ENCODE measurements around the gene ATP6V0C.

The ATP6V0C gene

DNA sequence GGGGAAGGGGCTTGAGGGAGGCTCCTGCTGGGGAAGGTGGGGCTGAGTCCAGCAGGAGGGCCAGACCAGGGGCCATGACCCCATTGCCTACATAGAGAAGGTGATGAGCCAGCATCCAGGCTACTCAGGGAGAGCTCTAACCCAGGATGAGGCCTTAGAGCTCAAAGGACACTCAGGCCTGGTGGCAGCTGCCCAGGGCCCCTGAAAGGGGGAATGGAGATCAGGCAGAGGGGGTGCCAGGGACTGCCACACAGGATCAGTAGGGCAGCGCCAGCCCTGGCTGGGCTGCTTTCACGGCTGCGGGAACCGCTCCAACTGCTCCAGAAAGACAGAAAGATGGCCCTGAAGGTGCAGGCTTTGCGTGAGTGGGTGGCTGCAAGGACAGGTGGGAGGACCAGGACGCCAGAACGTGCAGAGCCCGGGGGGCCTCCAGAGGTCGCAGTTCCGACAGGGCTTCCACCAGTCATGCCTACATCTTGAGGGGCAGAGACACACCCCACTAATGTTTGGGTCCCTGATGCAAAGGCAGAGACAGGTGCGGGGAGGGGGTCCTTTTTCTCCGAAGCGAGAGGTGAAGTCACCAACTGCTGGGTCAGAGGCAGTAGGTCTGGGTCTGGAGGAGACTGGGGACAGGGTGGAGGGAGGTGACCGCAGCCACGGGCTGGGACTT is 882 bp upstream of the ATP6V0C start:
- peak; percentile 66 for DNase-seq

DNA sequence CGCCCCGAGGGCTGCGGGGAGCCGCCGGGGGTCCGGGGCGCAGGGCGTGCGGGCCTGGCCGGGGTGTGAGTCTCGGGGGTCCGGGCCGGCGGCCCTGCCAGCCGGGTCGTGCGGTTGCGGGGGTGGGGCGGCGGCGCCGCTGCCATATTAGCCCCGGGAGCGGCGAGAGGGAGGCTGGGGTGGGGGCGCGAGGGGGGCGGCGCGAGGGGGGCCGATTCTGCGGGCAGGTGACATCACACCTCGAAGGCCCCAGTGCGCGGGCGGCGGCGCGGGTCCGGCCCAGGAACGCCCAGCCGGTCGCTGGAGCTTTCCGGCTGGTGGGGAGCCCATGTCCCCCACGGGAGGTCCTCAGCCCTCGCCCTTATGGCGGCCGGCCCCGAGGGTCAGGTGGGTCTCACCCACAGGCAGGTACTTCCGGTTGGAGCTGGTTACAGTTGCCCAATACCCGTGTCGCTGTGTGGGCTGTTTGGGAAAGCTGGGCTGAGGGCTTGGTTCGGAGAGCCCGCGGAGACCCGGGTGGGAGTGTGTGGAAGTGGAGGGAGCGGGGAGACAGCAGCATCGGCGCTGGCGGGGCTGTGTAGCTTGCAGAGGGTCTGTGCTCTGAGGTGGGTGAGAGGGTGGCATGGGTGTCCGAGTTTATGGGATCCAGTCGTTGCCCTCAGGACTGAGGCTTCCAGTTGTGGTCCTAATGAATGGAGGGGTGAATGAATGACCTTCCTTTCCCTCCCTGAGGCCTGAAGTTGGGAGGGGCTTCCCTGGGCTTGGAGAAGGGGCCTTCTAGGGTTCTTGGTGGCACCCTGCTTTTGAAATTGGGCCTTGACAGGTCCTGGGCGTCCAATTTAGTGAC is 804 bp downstream of the ATP6V0C start:
- DNase-seq: no peak

DNA sequence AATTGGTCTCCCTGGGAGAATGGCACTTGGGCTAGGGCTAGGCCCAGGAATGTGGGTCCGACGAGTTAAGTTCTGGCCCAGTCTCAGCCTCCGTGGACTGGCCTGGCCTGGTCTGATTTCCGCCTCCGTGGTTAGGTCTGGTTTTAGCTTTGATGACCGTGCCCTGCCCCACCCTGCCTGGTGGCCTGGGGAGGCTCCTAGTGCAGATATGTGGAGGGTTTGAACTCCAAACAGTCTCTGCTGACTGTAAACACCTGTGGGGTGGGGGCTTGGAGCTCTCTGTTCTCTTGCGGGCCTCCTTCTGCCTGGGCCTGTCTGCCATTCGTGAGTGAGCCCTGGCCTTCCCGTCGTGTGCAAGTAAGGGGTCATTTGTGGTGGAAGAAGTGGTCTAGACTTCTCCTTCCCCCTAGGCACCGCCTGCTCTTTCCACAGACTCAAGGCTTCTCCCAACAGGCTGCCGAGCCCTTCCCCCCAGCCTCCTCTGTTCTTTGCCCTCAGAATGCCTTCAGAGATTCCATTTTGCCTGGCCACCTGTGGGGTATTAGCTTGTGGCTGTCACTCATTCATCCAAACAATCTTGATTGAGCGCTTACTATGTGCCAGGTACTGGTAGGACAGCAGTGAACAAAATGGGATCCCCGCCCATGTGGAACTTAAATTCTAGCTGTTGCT is 1.6 kb downstream of the ATP6V0C start:
- no peak for DNase-seq

DNA sequence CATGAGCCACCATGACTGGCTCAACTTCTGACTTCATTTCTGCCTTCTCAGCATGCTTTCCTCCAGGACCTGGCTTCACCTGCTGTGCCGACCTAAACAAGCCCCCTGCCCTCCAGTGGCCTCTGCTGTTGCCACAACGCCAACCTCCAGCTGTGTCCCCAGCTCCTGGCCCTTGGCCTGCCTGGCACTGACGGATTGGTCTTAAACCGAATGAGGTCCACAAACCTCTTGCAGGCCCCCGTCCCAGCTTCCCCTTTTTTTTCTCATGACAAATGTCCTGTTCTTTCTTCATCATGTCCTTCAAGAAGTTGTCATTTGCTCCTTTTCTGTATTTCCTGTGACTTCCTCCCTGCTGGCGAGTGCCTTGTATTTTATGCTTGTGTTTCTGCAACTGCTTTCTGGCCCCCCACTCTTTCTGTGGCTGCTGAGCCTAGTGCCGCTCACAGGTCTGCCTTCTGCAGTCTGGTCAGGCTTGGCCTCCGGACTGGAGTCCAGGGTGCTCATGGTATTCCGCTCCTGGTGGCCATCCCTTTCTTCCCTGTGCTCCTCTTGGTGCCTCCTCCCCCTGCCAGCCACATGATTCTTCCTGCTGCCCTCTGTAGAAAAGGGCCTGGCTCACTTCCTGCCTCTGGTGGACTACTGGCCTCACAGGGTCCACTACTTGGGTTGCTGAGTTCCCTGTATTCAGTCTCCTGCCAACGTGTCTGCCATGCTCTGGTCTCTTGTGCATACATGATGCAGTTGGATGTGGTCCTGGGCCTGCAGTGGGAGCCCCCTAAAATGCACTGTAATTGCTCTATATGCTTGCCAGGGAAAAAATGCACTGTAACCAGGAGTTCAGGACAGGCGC is 2.9 kb downstream of the ATP6V0C start:
- DNase-seq: no peak

DNA sequence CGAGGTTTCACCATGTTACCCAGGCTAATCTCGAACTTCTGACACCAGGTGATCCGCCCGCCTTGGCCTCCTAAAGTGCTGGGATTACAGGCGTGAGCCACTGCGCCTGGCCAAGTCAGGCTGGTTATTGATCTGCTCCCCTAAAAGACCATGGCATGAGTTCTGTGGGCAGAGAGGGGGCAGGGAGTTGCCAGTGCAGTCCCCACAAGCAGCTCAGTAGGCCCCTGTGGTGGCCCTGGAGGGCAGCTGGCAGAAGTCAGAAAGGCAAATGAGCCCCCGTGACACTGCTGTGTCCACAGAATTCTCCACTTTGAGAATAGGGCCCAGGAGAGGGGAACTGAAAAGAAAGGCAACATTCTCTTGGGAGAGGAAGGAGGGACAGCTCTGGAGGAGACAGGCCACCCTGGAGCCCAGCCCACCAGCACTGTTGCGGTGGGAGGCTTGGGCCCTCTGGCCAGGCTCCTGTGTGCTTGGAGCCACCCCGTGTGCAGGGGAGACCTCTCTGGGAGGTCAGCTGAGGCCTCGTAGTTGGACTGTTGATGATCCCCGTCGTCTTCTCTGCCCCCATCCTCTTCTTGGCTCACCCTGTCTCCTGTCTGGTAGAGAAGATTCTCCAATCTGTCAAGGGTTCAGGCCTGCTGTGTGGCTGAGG is 4.3 kb downstream of the ATP6V0C start:
- no peak for DNase-seq

DNA sequence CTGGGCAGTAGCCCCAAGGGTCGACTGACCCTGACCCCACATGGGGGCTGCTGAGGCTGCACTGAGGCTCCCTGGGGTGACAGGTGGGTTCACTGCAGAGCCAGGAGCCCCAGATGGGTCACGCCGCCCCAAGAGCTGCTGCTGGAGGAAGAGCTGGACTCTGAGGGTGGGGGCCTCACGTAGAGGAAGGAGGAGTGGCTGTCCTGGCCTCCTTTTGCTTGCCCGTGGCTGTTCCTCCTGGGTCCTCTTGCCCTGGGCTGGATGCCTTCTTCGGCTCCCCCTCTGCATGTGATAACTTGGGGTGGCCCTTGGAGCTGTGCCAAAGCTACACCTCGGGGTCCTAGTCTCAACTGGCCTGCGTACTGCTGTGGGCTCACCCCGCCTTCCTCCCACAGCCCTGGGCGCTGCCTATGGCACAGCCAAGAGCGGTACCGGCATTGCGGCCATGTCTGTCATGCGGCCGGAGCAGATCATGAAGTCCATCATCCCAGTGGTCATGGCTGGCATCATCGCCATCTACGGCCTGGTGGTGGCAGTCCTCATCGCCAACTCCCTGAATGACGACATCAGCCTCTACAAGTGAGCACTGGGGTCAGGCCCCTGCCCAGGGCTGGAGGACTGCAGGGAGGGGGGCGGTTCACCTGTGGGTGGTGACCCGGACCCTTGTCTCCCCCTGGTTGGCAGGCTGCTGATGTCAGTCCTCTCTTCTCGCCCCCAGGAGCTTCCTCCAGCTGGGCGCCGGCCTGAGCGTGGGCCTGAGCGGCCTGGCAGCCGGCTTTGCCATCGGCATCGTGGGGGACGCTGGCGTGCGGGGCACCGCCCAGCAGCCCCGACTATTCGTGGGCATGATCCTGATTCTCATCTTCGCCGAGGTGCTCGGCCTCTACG is 5.3 kb downstream of the ATP6V0C start:
- no peak for DNase-seq

DNA sequence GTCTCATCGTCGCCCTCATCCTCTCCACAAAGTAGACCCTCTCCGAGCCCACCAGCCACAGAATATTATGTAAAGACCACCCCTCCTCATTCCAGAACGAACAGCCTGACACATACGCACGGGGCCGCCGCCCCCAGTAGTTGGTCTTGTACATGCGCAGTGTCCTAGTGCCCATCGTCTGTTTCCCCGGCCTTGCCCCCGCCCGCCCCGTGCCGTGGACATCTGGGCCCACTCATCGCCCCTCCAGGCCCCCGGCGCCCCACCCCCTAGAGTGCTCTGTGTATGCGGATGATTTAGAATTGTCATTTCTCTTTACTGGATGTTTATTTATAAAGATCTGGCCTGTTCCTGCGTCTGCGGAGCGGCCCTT is 5.9 kb downstream of the ATP6V0C start:
- no peak for DNase-seq

DNA sequence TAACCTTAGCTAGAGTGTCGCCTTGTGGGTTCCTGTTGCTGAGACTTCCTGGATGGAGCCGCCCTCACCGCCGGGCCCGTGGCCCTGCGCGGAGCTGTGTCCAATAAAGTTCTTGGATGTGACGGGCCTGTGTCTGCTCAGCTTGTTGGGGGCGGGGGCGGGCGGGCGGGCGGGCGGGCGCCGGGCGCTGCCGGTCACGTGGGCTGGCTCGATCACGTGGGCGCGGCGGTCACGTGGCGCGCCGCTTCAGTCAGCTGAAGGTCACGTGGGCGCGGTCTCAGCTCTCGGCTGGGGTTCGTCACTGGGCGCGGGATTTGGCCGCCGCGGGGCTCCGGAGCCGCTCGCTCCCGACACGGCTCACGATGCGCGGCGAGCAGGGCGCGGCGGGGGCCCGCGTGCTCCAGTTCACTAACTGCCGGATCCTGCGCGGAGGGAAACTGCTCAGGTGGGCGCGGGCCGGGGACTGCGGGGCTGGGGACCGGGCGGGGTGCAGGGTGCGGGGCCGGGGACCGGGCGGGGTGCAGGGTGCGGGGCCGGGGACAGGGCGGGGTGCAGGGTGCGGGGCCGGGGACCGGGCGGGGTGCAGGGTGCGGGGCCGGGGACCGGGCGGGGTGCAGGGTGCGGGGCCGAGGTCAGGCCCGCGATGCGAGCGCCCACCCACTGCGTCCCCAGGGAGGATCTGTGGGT is 6.5 kb downstream of the ATP6V0C start, which contains the start of gene AMDHD2:
AMDHD2 (plus strand) TSS at position 275 of the 687 bp plus-strand sequence; CDS start at position 363, 88 bp downstream.
- DNase-seq: peak; percentile 74

DNA sequence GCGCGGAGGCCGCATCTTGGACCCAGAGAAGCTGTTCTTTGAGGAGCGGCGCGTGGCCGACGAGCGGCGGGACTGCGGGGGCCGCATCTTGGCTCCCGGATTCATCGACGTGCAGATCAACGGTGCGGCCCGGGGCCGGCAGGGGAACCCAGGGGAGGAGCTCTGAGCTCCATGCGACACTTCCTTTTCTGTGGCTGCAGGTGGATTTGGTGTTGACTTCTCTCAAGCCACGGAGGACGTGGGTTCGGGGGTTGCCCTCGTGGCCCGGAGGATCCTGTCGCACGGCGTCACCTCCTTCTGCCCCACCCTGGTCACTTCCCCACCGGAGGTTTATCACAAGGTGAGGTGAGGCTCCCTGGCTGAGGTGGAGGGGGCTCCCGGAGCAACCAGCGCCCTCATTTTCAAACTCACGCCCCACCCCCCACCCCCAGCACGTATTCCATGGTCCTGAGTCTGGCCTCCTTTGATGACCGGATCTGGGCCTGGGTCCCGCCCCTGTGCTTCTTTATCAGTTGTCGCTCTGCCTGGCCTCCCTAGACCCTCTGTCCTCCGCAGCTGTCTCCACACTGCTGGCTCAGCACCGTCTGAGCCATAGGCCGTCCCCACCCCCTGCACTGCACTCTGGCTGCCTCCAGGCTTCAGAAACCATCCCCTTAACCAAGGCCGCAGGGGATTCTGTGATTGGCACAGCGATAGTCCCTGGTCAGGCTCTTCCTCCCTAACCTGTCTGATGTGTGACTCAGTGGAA is 7.2 kb downstream of the ATP6V0C start:
- no peak for DNase-seq

DNA sequence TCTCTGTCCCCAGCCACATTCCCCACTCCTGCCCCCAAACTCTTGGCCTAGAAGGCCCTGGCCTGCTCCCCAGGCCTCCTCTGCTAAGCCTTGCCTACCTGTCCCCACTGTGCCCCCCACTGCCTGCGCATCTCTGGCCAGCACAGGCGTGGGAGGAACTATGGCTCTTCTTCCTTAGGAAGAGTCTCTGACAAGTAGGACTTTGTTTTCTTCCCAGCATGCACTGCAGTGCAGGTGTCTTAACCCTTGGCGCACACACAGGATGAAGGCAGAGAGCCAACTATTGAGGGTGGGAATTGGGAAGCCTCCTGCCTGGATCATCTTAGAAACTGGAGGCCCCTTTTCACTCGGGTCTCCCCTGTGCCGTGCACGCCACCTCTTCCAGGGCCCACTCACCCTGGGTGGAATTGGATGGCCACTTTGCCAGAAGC is 10.1 kb downstream of the ATP6V0C start:
- DNase-seq: no peak

DNA sequence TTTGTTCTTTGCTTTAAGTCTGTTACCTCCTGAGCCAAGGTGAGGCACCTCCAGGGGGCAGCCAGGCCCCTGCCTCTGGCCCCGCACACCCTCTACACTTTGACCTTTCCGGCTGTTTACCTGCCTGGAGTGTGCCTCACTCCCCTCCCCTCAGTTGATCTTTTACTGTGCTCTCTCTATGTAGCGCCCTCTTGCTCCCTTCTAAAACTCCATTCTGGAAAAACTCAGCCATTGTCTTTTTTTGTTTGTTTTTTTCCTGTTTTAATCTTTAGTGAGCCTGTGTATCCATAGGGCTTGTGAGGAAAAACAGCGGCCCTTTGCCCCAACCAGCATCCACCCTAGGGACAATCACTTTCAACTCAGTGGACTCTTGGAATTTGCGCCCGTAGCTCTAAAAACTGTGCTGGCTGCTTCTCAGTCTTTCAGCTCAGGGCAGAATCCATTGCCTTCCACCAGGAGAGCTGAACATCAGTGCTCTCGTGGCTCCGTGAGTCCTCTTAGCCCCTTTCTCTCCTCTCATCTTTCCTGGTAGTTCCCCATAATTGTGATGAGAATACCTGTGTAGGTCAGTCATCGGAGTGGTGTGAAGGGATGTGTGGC is 10.7 kb downstream of the ATP6V0C start:
- no peak for DNase-seq

DNA sequence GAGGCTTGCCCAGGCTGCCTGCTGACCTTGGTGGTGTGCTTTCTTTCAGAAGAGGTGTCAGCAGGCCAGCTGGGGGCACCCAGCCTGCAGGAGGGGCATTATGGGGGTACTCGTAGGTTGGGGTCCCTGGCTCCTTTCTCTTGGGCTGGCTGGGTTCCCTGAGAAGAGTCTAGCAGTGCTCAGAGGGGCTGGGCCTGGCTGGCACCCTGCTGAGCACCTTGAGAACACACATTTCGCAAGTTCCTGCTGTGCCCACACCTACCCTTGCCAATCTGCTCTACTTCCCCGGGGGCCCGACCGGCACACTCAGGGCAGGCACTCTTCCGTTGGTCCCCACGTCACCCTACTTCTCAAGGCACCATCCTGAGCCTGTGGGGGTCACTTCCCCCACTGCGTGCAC is 12.4 kb downstream of the ATP6V0C start:
- no peak for DNase-seq

DNA sequence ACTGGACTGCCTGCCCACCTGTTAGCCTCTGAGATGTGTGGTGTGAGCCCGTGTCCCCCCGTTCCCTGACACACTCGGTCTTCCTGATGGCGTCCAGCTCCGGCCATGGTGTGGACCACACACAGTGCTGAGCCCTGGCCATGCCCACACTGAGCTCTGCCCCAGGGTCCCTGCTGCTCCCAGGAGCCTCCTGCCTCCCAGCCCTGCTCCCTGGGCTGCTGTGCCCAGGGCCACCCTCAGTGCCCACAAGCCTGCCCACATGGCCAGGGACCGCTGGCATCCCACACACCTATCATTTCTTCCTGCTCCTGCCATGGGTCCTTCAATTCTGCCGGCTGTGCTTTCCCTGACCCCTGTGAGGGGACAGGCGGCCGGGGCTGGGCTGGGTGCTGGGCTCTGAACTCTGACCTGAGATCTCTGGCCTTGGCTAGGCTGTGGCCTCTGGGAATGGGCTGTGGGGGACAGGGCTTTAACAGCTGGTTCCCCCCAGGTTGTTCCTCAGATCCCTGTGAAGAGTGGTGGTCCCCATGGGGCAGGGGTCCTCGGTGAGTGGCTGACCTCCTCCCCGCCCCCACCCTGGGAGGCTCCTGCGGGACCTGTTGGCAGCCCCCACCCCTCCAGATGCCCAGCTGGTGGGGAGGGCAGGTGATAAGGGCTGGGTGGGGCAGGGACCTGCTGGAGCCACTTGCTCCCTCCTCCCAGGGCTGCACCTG is 13.5 kb downstream of the ATP6V0C start:
- DNase-seq: no peak

DNA sequence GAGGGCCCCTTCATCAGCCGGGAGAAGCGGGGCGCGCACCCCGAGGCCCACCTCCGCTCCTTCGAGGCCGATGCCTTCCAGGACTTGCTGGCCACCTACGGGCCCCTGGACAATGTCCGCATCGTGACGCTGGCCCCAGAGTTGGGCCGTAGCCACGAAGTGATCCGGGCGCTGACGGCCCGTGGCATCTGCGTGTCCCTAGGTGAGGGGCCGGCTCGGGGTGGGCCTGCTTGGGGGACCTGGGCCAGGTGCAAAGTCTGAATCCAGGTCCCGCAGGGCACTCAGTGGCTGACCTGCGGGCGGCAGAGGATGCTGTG is 14.0 kb downstream of the ATP6V0C start:
- no peak for DNase-seq

DNA sequence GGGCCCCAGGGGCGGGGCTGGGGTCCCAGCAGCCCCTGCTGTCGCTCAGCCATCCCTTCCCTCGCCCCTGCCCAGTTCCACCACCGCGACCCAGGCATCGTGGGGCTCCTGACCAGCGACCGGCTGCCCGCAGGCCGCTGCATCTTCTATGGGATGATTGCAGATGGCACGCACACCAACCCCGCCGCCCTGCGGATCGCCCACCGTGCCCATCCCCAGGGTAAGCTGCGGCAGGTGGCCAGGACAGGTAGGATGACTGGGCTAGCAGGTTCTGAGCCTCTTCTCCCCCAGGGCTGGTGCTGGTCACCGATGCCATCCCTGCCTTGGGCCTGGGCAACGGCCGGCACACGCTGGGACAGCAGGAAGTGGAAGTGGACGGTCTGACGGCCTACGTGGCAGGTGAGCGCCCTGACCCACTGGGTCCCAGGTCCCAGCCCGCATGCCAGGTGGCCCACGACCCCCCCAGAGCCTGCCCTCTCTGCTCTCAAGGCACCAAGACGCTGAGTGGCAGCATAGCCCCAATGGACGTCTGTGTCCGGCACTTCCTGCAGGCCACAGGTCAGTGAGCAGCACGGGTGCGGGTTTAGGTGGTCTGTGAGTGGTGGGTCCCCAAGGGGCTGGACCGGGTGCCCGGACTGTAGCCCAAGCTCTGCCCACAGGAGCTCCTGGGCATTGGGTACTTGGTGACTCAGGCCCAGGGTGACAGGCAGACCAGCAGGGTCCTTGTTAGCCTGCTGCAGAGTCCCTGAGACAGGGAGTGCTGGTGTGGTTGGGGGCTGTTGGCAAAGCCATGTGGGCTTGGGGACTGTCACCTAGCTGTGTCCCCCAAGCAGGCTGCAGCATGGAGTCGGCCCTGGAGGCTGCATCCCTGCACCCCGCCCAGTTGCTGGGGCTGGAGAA is 14.7 kb downstream of the ATP6V0C start:
- no peak for DNase-seq

DNA sequence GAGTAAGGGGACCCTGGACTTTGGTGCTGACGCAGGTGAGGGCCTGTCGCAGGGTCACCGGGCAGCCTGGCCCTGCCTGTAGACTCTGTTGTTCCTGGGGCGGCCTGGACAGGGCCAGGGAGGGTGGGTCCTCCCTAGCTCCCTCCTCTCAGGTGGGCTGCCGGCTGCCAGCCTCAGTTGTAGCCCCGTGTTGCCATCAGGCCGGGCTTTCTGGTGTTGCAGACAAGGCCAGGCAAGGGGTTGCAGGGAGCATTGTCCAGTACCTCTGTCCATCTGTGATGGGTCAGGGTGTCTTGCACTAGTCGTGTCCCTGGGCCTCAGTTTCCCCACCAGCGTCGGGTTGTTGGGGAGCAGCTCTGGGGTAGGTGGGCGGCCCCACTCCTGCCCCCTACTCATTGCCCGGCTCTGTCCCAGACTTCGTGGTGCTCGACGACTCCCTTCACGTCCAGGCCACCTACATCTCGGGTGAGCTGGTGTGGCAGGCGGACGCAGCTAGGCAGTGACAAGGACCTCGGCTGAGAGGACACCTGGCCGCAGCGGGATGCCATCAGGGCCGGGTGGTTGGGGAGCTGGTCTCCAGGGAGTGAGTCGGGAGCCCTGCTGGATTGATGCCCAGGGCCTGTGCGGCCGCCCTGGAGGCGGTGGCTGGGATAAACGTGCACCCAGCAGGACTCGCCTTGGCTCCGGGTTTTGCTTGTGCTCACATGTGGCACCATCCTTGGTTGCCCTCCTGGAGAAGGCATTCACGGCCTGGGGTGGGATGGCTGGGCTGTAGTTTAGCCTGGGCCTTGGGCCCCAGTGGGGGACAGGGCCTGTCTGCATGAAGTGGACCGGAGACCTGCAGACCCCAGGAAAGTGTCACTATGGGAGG is 15.5 kb downstream of the ATP6V0C start:
- no peak for DNase-seq
